Peyer's patch (tissue), 4 donors: ENCODE measurements around the gene PTH1R. TPM values are rescaled to one million over a fixed set of nuclear protein-coding genes. Genes with fewer than 3 reads are reported as not detected.

Source experiments
- DNase-seq, 3 donors: peaks; one replicate each; pipeline ENCODE4 v3.0.0-alpha.2; 2017 to 2019
- H3K27ac ChIP-seq, 4 donors: fragments of 200-600 bp; sonication (generic); one replicate each; pipeline ENCODE4 v1.5.1; 2016 to 2019
- H3K27me3 ChIP-seq, 2 donors: fragments of 200-600 bp; sonication (generic); one replicate each; pipeline ENCODE4 v1.5.1; 2019
- H3K36me3 ChIP-seq, 3 donors: fragments of 200-600 bp; sonication (generic); one replicate each; pipeline ENCODE4 v1.5.1; 2016 to 2019
- H3K4me1 ChIP-seq, 4 donors: fragments of 200-600 bp; sonication (generic); one replicate each; pipeline ENCODE4 v1.5.1; 2016 to 2019
- H3K4me3 ChIP-seq, 4 donors: fragments of 200-600 bp; sonication (generic); 1 replicate in 3 of 4; 2 replicates in 1 of 4; pipeline ENCODE4 v1.5.1; 2016 to 2019; ENCODE audit warnings: mild to moderate bottlenecking in 1 of 4
- H3K9me3 ChIP-seq, 4 donors: fragments of 200-600 bp; sonication (generic); one replicate each; pipeline ENCODE4 v1.5.1; 2016 to 2019; ENCODE audit warnings: mild to moderate bottlenecking in 1 of 4
- POLR2A ChIP-seq, 2 donors: fragments of 450-650 bp; IDR thresholded peaks; one replicate each; pipeline ENCODE4 v1.5.1; 2017; ENCODE audit warnings: antibody characterized with exemption in 2 of 2, mild to moderate bottlenecking in 2 of 2, moderate library complexity in 2 of 2
- total RNA-seq, 4 donors: library from RNA; depleted of rRNA; stranded (reverse); fragments of >200 nt; gene quantifications; one replicate each; pipeline ENCODE4 v1.1.0, GENCODE V29; 2016
- TF ChIP-seq, protein P1 (sequence below), 6 experiments: fragments of 450-650 bp in 4 of 6; fragments of 200-600 bp in 2 of 6; sonication (generic) in 1 of 6; IDR thresholded peaks; one replicate each; pipeline ENCODE4 v1.5.1; 2017 to 2019; ENCODE audit warnings: antibody characterized with exemption in 6 of 6, mild to moderate bottlenecking in 3 of 6, moderate library complexity in 1 of 6

PTH1R gene
- total RNA-seq, 4 donors from 2014 or later: 2.4 to 12.4 (median 5.7) TPM

DNA sequence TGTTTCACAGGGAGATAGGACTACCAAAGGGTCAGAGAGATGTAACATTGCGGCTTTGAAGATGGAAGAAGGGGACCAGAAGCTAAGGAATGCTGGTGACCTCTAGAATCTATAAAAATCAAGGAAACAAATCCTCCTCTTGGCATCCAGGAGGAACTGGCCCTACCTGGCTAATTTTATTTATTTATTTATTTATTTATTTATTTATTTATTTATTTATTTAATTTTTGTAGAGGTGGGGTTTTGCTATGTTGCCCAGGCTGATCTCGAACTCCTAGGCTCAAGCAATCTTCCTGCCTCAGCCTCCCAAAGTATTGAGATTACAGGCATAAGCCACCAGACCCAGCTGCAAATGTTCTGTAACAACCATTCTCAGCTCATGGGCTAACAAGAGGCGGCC lies 34.0 kb upstream of the PTH1R start:
- Histone ChIP-seq H3K4me1 (peaks cover 0 to 18% (median 7%) of the 10 kb centered on the region in 4 donors), H3K36me3 (no peaks in the 10 kb centered on the region), H3K27me3 (no peaks in the 10 kb centered on the region), H3K27ac (no peak overlapping the region), H3K9me3 (peaks cover 0 to 17% (median 0%) of the 10 kb centered on the region in 4 donors), H3K4me3 (no peak overlapping the region)
- DNase-seq: no peak
- TF ChIP-seq, protein P1, sequence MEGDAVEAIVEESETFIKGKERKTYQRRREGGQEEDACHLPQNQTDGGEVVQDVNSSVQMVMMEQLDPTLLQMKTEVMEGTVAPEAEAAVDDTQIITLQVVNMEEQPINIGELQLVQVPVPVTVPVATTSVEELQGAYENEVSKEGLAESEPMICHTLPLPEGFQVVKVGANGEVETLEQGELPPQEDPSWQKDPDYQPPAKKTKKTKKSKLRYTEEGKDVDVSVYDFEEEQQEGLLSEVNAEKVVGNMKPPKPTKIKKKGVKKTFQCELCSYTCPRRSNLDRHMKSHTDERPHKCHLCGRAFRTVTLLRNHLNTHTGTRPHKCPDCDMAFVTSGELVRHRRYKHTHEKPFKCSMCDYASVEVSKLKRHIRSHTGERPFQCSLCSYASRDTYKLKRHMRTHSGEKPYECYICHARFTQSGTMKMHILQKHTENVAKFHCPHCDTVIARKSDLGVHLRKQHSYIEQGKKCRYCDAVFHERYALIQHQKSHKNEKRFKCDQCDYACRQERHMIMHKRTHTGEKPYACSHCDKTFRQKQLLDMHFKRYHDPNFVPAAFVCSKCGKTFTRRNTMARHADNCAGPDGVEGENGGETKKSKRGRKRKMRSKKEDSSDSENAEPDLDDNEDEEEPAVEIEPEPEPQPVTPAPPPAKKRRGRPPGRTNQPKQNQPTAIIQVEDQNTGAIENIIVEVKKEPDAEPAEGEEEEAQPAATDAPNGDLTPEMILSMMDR (IDR thresholded peaks at IDR 0.05): no peak

DNA sequence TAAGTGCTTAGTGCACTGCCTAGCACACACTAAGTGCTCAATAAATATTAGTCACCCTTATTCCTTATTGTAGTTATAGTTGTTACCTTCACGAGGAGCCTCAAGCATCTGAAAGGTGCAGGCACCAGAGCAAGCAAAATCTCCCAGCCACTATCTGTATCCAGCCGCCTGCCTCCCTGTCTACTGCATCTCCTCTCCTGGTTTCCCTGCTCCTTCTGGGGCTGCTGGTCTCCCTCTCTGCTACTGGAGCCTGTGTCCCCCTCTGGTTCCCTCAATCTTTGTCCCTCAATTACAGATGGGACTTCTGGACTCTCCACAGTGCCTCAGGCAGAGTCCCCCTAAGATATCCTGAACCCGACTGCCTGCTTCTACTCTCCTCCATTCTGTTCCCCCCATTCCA lies 33.1 kb upstream of the PTH1R start:
- peaks cover 0 to 17% (median 0%) of the 10 kb centered on the region in 4 donors for H3K9me3 ChIP-seq
- H3K36me3 ChIP-seq: no peaks in the 10 kb centered on the region
- peaks cover 0 to 18% (median 7%) of the 10 kb centered on the region in 4 donors for H3K4me1 ChIP-seq
- H3K27me3 ChIP-seq: no peaks in the 10 kb centered on the region
- no peak for DNase-seq
- no peak overlapping the region for H3K27ac ChIP-seq
- H3K4me3 ChIP-seq: no peak overlapping the region
- TF ChIP-seq, protein P1 (IDR thresholded peaks at IDR 0.05): no peak
- no peak for TF ChIP-seq POLR2A (IDR thresholded peaks at IDR 0.05)

DNA sequence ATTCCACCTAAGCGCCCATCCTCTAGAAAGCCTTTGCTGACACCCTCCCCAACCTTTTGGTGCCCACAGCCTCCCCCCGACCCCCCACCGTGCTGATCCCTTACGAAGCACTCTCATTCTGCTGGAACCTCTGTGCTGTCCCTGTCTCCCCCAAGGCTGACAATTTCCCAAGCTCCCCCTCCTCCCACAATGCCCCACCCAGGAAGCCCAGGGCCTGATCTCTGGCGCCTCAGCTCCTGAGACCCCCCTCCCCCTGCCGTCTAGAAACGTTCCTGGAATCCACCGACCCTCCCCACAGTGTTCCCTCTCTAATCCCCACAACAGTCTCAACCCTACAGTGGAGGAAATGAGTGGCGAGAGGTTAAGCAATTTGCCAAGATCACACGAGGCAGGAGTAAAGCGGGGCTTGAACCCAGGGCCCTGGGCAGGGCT lies 32.6 kb upstream of the PTH1R start:
- Histone ChIP-seq H3K36me3 (no peaks in the 10 kb centered on the region), H3K4me1 (peaks cover 0 to 18% (median 7%) of the 10 kb centered on the region in 4 donors), H3K4me3 (peak overlapping the region in 3 of 4 donors; percentile 58 to 70 (median 58)), H3K27ac (peak overlapping the region; percentile 55 to 78 (median 66)), H3K9me3 (peaks cover 0 to 17% (median 0%) of the 10 kb centered on the region in 4 donors), H3K27me3 (no peaks in the 10 kb centered on the region)
- DNase-seq: peak in 1 of 3 donors; percentile 33
- TF ChIP-seq, protein P1 (IDR thresholded peaks at IDR 0.05): no peak
- no peak for TF ChIP-seq POLR2A (IDR thresholded peaks at IDR 0.05)

DNA sequence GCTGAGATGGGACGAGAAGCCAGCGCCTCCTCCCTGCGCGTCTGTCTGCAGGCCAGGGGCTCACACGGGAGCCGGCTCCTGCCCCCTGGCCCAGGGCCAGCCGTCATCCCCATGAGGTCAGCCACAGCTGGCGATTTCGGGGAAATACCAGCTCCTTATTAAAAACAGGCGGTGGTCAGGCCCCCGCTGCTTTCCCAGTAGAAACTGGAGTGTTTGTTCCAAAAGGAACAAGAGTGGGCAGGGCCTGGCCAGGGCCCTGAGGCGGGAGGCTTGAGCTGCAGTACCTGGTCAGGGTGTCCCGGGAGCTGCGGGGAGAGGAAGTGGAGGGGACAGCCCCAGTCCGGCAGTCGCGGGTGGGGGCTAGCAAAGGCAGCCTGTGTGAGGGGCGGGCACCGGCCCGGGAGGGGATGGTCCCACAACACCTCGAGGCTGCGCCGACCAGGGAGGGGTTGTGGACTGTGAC lies 32.1 kb upstream of the PTH1R start:
- H3K4me1 ChIP-seq: peaks cover 0 to 18% (median 7%) of the 10 kb centered on the region in 4 donors
- peak overlapping the region; percentile 58 to 70 (median 59) for H3K4me3 ChIP-seq
- TF ChIP-seq POLR2A (IDR thresholded peaks at IDR 0.05): no peak
- TF ChIP-seq, protein P1 (IDR thresholded peaks at IDR 0.05): no peak
- DNase-seq: no peak
- peaks cover 0 to 17% (median 0%) of the 10 kb centered on the region in 4 donors for H3K9me3 ChIP-seq
- no peaks in the 10 kb centered on the region for H3K27me3 ChIP-seq
- H3K36me3 ChIP-seq: no peaks in the 10 kb centered on the region
- H3K27ac ChIP-seq: peak overlapping the region; percentile 55 to 78 (median 66)

DNA sequence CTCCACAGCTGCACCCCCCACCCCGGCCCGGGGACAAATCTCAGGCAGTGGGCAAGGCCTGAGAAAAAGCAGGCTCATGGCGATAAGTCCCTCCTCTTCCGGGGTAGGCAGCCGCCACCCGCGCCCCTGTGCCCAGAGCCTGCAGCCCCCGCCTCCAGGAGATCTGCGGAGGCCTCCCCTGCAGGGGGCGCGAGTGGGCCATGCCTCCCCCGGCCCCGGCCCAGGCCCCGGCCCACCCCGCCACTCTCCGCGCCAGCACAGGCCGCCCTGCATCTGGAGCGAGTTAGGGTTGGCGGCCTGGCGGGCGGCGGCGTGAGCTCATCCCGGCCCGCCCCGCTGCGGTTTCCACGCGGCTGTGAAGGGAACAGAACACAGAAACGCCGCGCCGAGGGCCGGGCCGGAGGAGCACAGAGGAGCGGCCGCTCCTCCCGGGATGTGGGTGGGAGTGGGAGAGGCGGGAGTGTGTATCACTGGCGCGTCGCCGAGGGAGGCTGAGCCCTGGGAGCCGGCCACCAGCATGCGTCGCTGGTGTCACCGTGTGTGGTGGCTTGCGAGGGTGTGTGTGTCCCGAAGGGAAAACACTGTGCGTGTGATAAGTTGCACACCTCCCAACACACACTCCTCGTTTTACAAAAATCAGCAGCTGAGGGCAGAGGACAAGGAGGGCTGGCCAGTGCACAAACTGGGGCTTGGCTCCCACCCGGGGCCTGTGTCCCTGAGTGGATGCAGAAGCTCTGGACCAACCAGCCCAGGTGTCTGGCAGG lies 31.5 kb upstream of the PTH1R start:
- Histone ChIP-seq H3K4me3 (peak overlapping the region; percentile 58 to 70 (median 59)), H3K27me3 (no peaks in the 10 kb centered on the region), H3K4me1 (peaks cover 0 to 18% (median 7%) of the 10 kb centered on the region in 4 donors), H3K27ac (peak overlapping the region; percentile 55 to 78 (median 66)), H3K36me3 (no peaks in the 10 kb centered on the region), H3K9me3 (peaks cover 0 to 13% (median 0%) of the 10 kb centered on the region in 4 donors)
- TF ChIP-seq POLR2A (IDR thresholded peaks at IDR 0.05): no peak
- TF ChIP-seq, protein P1 (IDR thresholded peaks at IDR 0.05): peak; percentile 12 to 73 (median 38)
- DNase-seq: peak; percentile 73 to 90 (median 84)
